Glomerular visceral epithelial cell (primary cell): ENCODE data around the gene ZNF646.

ENCODE experiments used
- DNase-seq: peaks from one replicate; pipeline ENCODE4 v3.0.0-alpha.2; 2016; ENCODE audit errors: extremely low spot score

ZNF646 gene

DNA sequence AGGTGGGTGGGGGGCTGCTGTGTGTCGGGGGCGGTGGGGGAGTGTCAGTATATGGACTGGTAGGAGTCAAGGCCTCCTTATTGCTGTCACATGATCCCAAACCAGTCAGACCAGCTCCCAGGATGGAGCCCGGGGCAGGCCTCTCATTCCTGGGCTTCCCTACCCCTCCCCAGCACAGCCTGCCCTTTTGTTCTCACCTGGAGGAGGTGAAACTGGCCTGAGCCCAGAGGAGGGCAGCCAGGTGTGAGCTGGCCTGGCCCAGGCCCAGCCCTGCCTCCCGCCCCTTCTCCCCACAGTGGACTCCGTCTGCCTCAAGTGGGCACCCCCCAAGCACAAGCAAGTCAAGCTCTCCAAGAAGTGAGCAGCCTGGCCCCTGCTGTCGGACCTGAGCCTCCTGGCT is 56.7 kb downstream of the ZNF646 start:
- DNase-seq, result no peak

GRCh38 chr16:31131416-31131815 is 57.2 kb downstream of the ZNF646 start:
- DNase-seq, result no peak

DNA sequence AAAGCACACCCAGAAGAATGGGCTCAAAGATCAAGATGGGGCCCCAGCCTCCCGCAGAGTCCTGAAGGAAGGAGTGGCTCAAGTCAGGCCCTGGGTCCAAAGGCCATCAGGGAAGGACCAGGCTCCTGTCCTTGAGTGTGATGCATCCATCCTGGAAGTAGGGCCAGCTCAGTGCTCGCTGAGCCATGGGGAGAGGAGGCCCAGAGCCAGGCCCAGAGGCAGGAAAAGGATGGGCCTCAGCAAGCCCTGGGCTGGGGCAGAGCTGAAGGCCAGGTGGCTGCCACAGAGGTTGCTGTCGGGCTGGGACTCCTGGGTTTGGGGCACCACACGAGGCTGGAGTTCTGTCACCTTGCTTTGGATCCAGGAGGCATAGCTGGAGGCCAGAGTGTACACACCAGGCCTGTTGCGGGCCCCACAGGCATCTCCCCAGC is 57.6 kb downstream of the ZNF646 start:
- no peak for DNase-seq

DNA sequence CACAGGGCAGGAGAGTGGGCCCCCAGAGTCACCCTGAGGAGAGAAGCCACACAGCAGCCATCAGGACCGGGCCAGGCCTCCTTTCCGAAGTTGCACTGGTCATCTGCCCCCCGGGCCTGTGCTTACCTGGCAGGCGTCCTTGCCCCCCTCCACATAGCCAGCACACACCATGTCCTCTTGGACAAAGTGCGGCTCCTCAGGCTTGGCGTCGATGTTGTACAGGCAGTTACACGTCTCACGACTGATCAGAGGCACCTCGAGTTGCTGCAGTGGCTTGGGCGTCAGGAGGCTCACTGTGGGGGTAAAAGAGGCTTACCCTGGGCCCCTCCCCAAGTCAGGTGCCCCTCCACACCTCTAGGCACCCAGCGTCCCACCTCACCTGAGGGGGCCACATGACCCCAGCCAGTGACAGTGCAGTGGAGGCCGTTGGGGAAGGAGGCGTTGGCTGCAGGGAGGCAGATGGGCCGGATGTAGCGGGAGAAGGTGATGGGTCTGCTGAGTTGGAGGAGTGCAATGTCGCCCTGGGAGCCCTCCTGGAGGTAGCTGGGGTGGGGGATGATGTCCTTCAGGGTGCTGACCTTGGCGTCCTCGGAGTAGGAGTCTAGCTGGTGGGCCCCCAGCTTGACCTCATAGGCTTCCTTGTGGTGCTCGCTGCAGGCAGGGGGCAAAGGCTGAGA is 58.2 kb downstream of the ZNF646 start:
- DNase-seq, result no peak

GRCh38 chr16:31133046-31133501 is 58.9 kb downstream of the ZNF646 start:
- no peak for DNase-seq
